Retinal pigment epithelial cell (primary cell): Measurements from ENCODE around the gene FBLN2.

Experiments used
- DNase-seq: peaks from one replicate; pipeline ENCODE4 v3.0.0-alpha.2; 2010; ENCODE audit warnings: low read depth
- H3K4me3 ChIP-seq: 2 replicates; pipeline ENCODE4 v1.5.1; 2011; ENCODE audit warnings: mild to moderate bottlenecking, low read length, control low read depth, moderate library complexity
- CTCF ChIP-seq: conservative IDR thresholded peaks from 2 replicates; pipeline ENCODE4 v1.5.1; 2011; ENCODE audit warnings: low read depth, low read length, control low read depth, inconsistent platforms

FBLN2 gene

GRCh38 chr3:13663781-13664535 is 115.0 kb downstream of the FBLN2 start:
- no peak overlapping the region for H3K4me3 ChIP-seq
- TF ChIP-seq CTCF, result no peak
- no peak for DNase-seq

GRCh38 chr3:13665582-13666226 is 116.8 kb downstream of the FBLN2 start:
- no peak for TF ChIP-seq CTCF
- DNase-seq, result no peak
- no peak overlapping the region for H3K4me3 ChIP-seq

- DNase-seq, result no peak
- no peak for TF ChIP-seq CTCF
- no peak overlapping the region for H3K4me3 ChIP-seq
Measured at GRCh38 chr3:13666227-13666619, 117.3 kb downstream of the FBLN2 start.

GRCh38 chr3:13666781-13667709 is 118.1 kb downstream of the FBLN2 start:
- H3K4me3 ChIP-seq, result no peak overlapping the region
- no peak for DNase-seq
- TF ChIP-seq CTCF, result no peak

- DNase-seq, result no peak
- H3K4me3 ChIP-seq, result no peak overlapping the region
- no peak for TF ChIP-seq CTCF
Measured at GRCh38 chr3:13668136-13668535, 119.2 kb downstream of the FBLN2 start.

- DNase-seq, result no peak
- H3K4me3 ChIP-seq, result no peak overlapping the region
- TF ChIP-seq CTCF, result no peak
Measured at GRCh38 chr3:13669457-13669856, 120.5 kb downstream of the FBLN2 start.
